K562 (cell line): Measurements from ENCODE around the gene ARL6IP6. TPM values are rescaled to one million over a fixed set of nuclear protein-coding genes. Genes with fewer than 3 reads are reported as not detected.

Experiments
- ATAC-seq: fragments of 200-7000 bp; cut with Tn5 transposase; 3 replicates; pipeline ENCODE4 v1.9.1; 2020; ENCODE audit warnings: moderate library complexity
- BruUV-seq: library from RNA; stranded (reverse); fragments of 400-500 nt; replicated peaks from 2 replicates; lab custom pipeline; 2021; lab: Mats Ljungman, UMichigan
- CTCF ChIA-PET: fragments of 300-600 bp; formaldehyde crosslinking; extraction: SDS; loops from one replicate; lab custom pipeline; 2021; ENCODE audit warnings: low intra/inter-chr PET ratio; lab: Yijun Ruan, JAX
- POLR2A ChIA-PET: fragments of 300-600, 350-650 bp; sonication (Branson Sonifier 250); formaldehyde crosslinking; extraction: SDS; loops from one replicate; lab custom pipeline; 2021; ENCODE audit warnings: antibody characterized with exemption, inconsistent platforms; lab: Yijun Ruan, JAX
- DNase-seq, 4 experiments: peaks; one replicate each; pipeline versions ENCODE4 v3.0.0 to v3.0.0-alpha.2; 2011 to 2018; ENCODE audit warnings: low spot score in 3 of 4, mixed read lengths in 3 of 4; ENCODE audit errors: extremely low read depth in 1 of 4
- FAIRE-seq: peaks from 2 replicates; lab custom pipeline; 2011; peaks lifted over from hg19 to GRCh38; lab: Jason Lieb, UNC
- H2AFZ ChIP-seq: 2 replicates; pipeline ENCODE4 v1.6.0; 2011; ENCODE audit warnings: low read depth, low read length, control low read depth, inconsistent platforms
- H3K27ac ChIP-seq: fragments of 200-600 bp; 3 replicates; pipeline ENCODE4 v1.8.0; 2011; ENCODE audit warnings: low read depth, mild to moderate bottlenecking, control low read depth, inconsistent platforms, low read length, moderate library complexity, mixed read lengths; ENCODE audit errors: extremely low read depth
- H3K27me3 ChIP-seq, 2 experiments: fragments of 300-600 bp in 1 of 2; 2 replicates in 1 of 2; 3 replicates in 1 of 2; pipeline versions ENCODE4 v1.6.0 to v1.8.0; 2011; ENCODE audit warnings: inconsistent platforms in 2 of 2, low read length in 2 of 2, mild to moderate bottlenecking in 1 of 2, mixed read lengths in 1 of 2, moderate library complexity in 1 of 2; ENCODE audit not compliant: control insufficient read depth in 2 of 2, insufficient read depth in 2 of 2
- H3K36me3 ChIP-seq: fragments of 300-600 bp; 3 replicates; pipeline ENCODE4 v1.8.0; 2011; ENCODE audit warnings: mild to moderate bottlenecking, low read length, inconsistent platforms; ENCODE audit not compliant: control insufficient read depth, insufficient read depth
- H3K4me1 ChIP-seq, 2 experiments: fragments of 200-600 bp in 1 of 2; replicated peaks in 1 of 2; 2 replicates in 1 of 2; 3 replicates in 1 of 2; pipeline versions ENCODE4 v1.5.1 to v1.8.0; 2011; ENCODE audit warnings: inconsistent platforms in 2 of 2, low read length in 2 of 2, mild to moderate bottlenecking in 1 of 2, mixed read lengths in 1 of 2, moderate library complexity in 1 of 2; ENCODE audit not compliant: control insufficient read depth in 2 of 2, insufficient read depth in 2 of 2
- H3K4me2 ChIP-seq: 2 replicates; pipeline ENCODE4 v1.6.1; 2011; ENCODE audit warnings: low read length, control low read depth, inconsistent platforms, mixed read lengths; ENCODE audit not compliant: insufficient read depth
- H3K4me3 ChIP-seq: fragments of 200-600 bp; sonication (generic), shearing (Covaris generic); 2 replicates; pipeline ENCODE4 v1.5.1; 2016; ENCODE audit warnings: control low read depth, inconsistent platforms
- H3K79me2 ChIP-seq: fragments of 200-600 bp; 3 replicates; pipeline ENCODE4 v1.8.0; 2011; ENCODE audit warnings: low read length, inconsistent platforms; ENCODE audit not compliant: control insufficient read depth, insufficient read depth
- H3K9ac ChIP-seq, 2 experiments: 2 replicates each; pipeline versions ENCODE4 v1.6.0 to v1.6.1; 2011; ENCODE audit warnings: low read depth in 2 of 2, low read length in 2 of 2, control low read depth in 1 of 2, inconsistent platforms in 1 of 2, mild to moderate bottlenecking in 1 of 2, mixed read lengths in 1 of 2; ENCODE audit not compliant: insufficient read depth in 1 of 2
- H3K9me1 ChIP-seq: one replicate; pipeline ENCODE4 v1.6.0; 2011; ENCODE audit warnings: inconsistent platforms, mild to moderate bottlenecking, low read length, moderate library complexity; ENCODE audit not compliant: control insufficient read depth, insufficient read depth
- H3K9me3 ChIP-seq: replicated peaks from 2 replicates; pipeline ENCODE4 v1.5.1; 2011; ENCODE audit warnings: low read depth, low read length, inconsistent platforms; ENCODE audit not compliant: control insufficient read depth, insufficient read depth
- H4K20me1 ChIP-seq: replicated peaks from 2 replicates; pipeline ENCODE4 v1.6.1; 2011; ENCODE audit warnings: low read length, inconsistent platforms, mixed read lengths; ENCODE audit not compliant: control insufficient read depth, insufficient read depth
- CBFA2T3 ChIP-seq: fragments of 450-650 bp; IDR thresholded peaks from 2 replicates; pipeline ENCODE4 v1.6.1; 2017
- CBX3 ChIP-seq, 2 experiments: IDR thresholded peaks; 1 replicate in 1 of 2; 2 replicates in 1 of 2; pipeline ENCODE4 v1.6.1; 2012; ENCODE audit warnings: inconsistent platforms in 2 of 2, low read length in 2 of 2, borderline replicate concordance in 1 of 2, control low read depth in 1 of 2
- DDX20 ChIP-seq: fragments of 450-650 bp; IDR thresholded peaks from 2 replicates; pipeline ENCODE4 v1.6.1; 2016; ENCODE audit warnings: missing genetic modification characterization, low read depth, mild to moderate bottlenecking, missing compliant biosample characterization, moderate library complexity
- KLF16 ChIP-seq: IDR thresholded peaks from 2 replicates; pipeline ENCODE4 v1.6.1; 2016; ENCODE audit warnings: antibody characterized with exemption
- MEIS2 ChIP-seq: fragments of 450-650 bp; IDR thresholded peaks from 2 replicates; pipeline ENCODE4 v1.6.1; 2014; ENCODE audit warnings: mild to moderate bottlenecking; ENCODE audit not compliant: partially characterized antibody
- PTBP1 ChIP-seq: fragments of 200-400 bp; formaldehyde crosslinking; IDR thresholded peaks from 2 replicates; pipeline ENCODE4 v1.6.1; 2017; ENCODE audit warnings: low read depth, low read length
- ZC3H4 ChIP-seq: sonication (generic); formaldehyde crosslinking; IDR thresholded peaks from 2 replicates; pipeline ENCODE4 v1.9.0; 2021; ENCODE audit warnings: missing genetic modification reagents, borderline replicate concordance
- ZNF785 ChIP-seq: fragments of 250-450 bp; sonication (Bioruptor Pico); IDR thresholded peaks from 2 replicates; pipeline ENCODE4 v1.4.0; 2020; ENCODE audit warnings: mild to moderate bottlenecking
- WGBS: fragments of 100-300 bp; shearing (Covaris generic); methylation state at CpG from one replicate; pipeline ENCODE4 v1.1.6; 2016; ENCODE audit warnings: low coverage, mixed read lengths; ENCODE audit not compliant: insufficient coverage; ENCODE audit errors: missing lambda C conversion rate; 5-methylcytosine and 5-hydroxymethylcytosine counted together
- in situ Hi-C: fragments of 300-500 bp; cut with MboI; formaldehyde crosslinking; loops from 4 replicates; pipeline ENCODE4 v1.15.0; 2018; ENCODE audit warnings: inconsistent platforms, mixed read lengths
- intact Hi-C: fragments of 100-400 bp; cut with micrococcal nuclease; formaldehyde crosslinking; loops from 2 replicates; pipeline ENCODE4 v1.14.2; 2022
- polyA plus RNA-seq, 8 experiments: library from polyadenylated mRNA; depleted of rRNA in 4 of 8; stranded (reverse) in 5 of 8; unstranded in 3 of 8; fragments of >200 nt; fragmentation: Nextera tagmentation in 2 of 8; fragmentation: Illumina TruSeq in 1 of 8; extraction: Ambion mirVana in 2 of 8; extraction: Trizol in 1 of 8; gene quantifications; 2 replicates each; pipeline versions ENCODE4 v1.2.1 to v1.2.3, GENCODE V29; 2011 to 2014; ENCODE audit warnings: inconsistent platforms in 1 of 8, missing spikeins in 1 of 8
- total RNA-seq, 7 experiments: library from RNA; depleted of rRNA in 6 of 7; stranded (reverse); fragments of >200 nt in 6 of 7; fragmentation: Illumina TruSeq in 2 of 7; extraction: Trizol in 2 of 7; gene quantifications; 2 replicates each; pipeline versions ENCODE4 v1.2.1 to v1.2.3, GENCODE V29; 2011 to 2021; ENCODE audit warnings: low replicate concordance in 1 of 7
- TF ChIP-seq, protein P1 (sequence below), 2 experiments: IDR thresholded peaks in 1 of 2; conservative IDR thresholded peaks in 1 of 2; 2 replicates each; pipeline ENCODE4 v1.6.1; 2016; ENCODE audit warnings: low read depth in 2 of 2, mild to moderate bottlenecking in 1 of 2, missing compliant biosample characterization in 1 of 2, missing genetic modification characterization in 1 of 2, moderate library complexity in 1 of 2
- TF ChIP-seq, protein P2 (sequence below): sonication (generic); formaldehyde crosslinking; IDR thresholded peaks from 2 replicates; pipeline ENCODE4 v1.9.0; 2022; ENCODE audit warnings: mild to moderate bottlenecking, missing genetic modification reagents

Gene ARL6IP6
- total and polyA plus RNA-seq, 9 of the 15 experiments (the other 6 are each of a cell fraction or from before 2014, with no cell fraction given): 19.2 to 98.5 (median 36.2) TPM

DNA sequence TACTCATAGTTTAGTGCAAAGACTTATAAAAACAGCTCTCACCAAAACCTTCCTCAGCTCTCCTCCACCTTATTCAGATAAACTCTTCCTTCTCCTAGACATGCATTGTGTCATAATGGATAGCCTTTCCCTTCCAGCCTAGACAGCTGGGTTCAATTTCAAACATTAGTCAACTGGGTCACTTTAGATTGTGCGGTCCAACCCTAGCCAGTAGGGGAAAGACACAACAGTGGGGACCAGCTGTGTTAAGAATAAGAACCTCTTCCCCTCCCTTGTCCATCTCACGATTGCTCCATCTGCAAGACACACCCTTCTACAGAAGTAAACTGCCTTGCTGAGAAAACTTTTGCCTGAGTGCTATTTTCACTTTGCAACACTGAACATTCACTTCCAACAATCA, 9.7 kb upstream of the ARL6IP6 start:
- Histone ChIP-seq H3K27ac (no peak overlapping the region), H3K36me3 (peaks cover 99% of the 10 kb centered on the region), H3K4me3 (no peak overlapping the region), H3K9ac (no peak overlapping the region), H3K79me2 (peaks cover 100% of the 10 kb centered on the region), H3K9me1 (no peaks in the 10 kb centered on the region), H3K4me1 (no peaks in the 10 kb centered on the region), H3K27me3 (no peaks in the 10 kb centered on the region), H4K20me1 (no peaks in the 10 kb centered on the region), H2AFZ (no peak overlapping the region), H3K9me3 (no peaks in the 10 kb centered on the region; the same call in 1 of the 2 replicates), H3K4me2 (no peak overlapping the region)
- intact Hi-C loops (no loop called here), in situ Hi-C loops (no loop called here)
- TF ChIP-seq PTBP1: no peak
- TF ChIP-seq, protein P1, sequence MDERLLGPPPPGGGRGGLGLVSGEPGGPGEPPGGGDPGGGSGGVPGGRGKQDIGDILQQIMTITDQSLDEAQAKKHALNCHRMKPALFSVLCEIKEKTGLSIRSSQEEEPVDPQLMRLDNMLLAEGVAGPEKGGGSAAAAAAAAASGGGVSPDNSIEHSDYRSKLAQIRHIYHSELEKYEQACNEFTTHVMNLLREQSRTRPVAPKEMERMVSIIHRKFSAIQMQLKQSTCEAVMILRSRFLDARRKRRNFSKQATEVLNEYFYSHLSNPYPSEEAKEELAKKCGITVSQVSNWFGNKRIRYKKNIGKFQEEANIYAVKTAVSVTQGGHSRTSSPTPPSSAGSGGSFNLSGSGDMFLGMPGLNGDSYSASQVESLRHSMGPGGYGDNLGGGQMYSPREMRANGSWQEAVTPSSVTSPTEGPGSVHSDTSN (CRISPR knock-in tag; IDR thresholded peaks at IDR 0.05; ENCODE audit: low read depth): no peak
- TF ChIP-seq, protein P1 (tag; conservative IDR thresholded peaks at IDR 0.05; ENCODE audit: low read depth): no peak
- no peak for TF ChIP-seq DDX20 (tag)
- TF ChIP-seq ZC3H4 (CRISPR knock-in tag): no peak
- TF ChIP-seq CBFA2T3: no peak
- no peak for TF ChIP-seq KLF16
- no peak for TF ChIP-seq ZNF785 (CRISPR knock-in tag)
- TF ChIP-seq MEIS2: no peak
- TF ChIP-seq, protein P2, sequence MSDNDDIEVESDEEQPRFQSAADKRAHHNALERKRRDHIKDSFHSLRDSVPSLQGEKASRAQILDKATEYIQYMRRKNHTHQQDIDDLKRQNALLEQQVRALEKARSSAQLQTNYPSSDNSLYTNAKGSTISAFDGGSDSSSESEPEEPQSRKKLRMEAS (CRISPR knock-in tag): no peak
- TF ChIP-seq CBX3 (IDR thresholded peaks at IDR 0.05; ENCODE audit: borderline replicate concordance in 1 of 2, low read length in 2 of 2): no peak
- ChIA-PET CTCF (no interaction called here), POLR2A (interaction anchor here (1.4 kb wide), 1 partner anchor 9 kb away, joined by 6 read pairs; the partner anchor contains the start of gene PRPF40A)
- FAIRE-seq (no peak), DNase-seq (no peak), ATAC-seq (no peak)
- BruUV-seq: no TSS peak
- 91% methylated on average over 2 of the region's 2 CpGs for WGBS
